ENCODE results near the gene MS4A4E. TPM values are rescaled to one million over a fixed set of nuclear protein-coding genes. Genes with fewer than 3 reads are reported as not detected.

MS4A4E gene
- total RNA-seq, 2 donors from 2014 or later: 0.31 TPM; not detected in 1

- Histone ChIP-seq H3K4me1 (ENCODE audit: control insufficient read depth, insufficient read depth, low read length) (no peaks in the 10 kb centered on the region), H3K27me3 (ENCODE audit: control insufficient read depth, insufficient read depth, low read length, poor library complexity, severe bottlenecking) (no peaks in the 10 kb centered on the region), H3K9me3 (ENCODE audit: control insufficient read depth, low read length) (no peaks in the 10 kb centered on the region), H3K27ac (ENCODE audit: low read depth, low read length) (no peak overlapping the region), H3K36me3 (ENCODE audit: control insufficient read depth, insufficient read depth, low read length) (no peaks in the 10 kb centered on the region), H3K9ac (ENCODE audit: extremely low read depth, low read length, poor library complexity, severe bottlenecking) (no peak overlapping the region), H3K4me3 (ENCODE audit: low read length) (no peak overlapping the region)
- no peak for TF ChIP-seq CTCF (conservative IDR thresholded peaks at IDR 0.05)
- DNase-seq: no peak
- no peak overlapping the region for H3K27ac Mint-ChIP-seq
- no peaks in the 10 kb centered on the region for H3K36me3 Mint-ChIP-seq (ENCODE audit: low read depth)
- peaks cover 11% of the 10 kb centered on the region for H3K9me3 Mint-ChIP-seq
- H3K4me3 Mint-ChIP-seq: no peak overlapping the region
- WGBS, 2 experiments (ENCODE audit: insufficient coverage in 1 of 2, insufficient read length in 1 of 2): 84 to 100% methylated on average over 1 to 2 of the region's 2 CpGs
- no peaks in the 10 kb centered on the region for H3K4me1 Mint-ChIP-seq
- no peaks in the 10 kb centered on the region for H3K27me3 Mint-ChIP-seq (ENCODE audit: insufficient read depth)
Observed at GRCh38 chr11:60282286-60282685, 39.3 kb upstream of the MS4A4E start.

- H3K27ac Mint-ChIP-seq: no peak overlapping the region
- 40 to 86% methylated on average over 1 to 2 of the region's 2 CpGs for WGBS, 2 experiments (ENCODE audit: insufficient coverage in 1 of 2, insufficient read length in 1 of 2)
- DNase-seq: no peak
- H3K9me3 ChIP-seq (ENCODE audit: control insufficient read depth, low read length): no peaks in the 10 kb centered on the region
- H3K4me1 ChIP-seq (ENCODE audit: control insufficient read depth, insufficient read depth, low read length): no peaks in the 10 kb centered on the region
- H3K4me3 ChIP-seq (ENCODE audit: low read length): no peak overlapping the region
- peaks cover 8% of the 10 kb centered on the region for H3K9me3 Mint-ChIP-seq
- no peak overlapping the region for H3K27ac ChIP-seq (ENCODE audit: low read depth, low read length)
- H3K36me3 Mint-ChIP-seq (ENCODE audit: low read depth): no peaks in the 10 kb centered on the region
- H3K36me3 ChIP-seq (ENCODE audit: control insufficient read depth, insufficient read depth, low read length): no peaks in the 10 kb centered on the region
- no peak for TF ChIP-seq CTCF (conservative IDR thresholded peaks at IDR 0.05)
- no peak overlapping the region for H3K4me3 Mint-ChIP-seq
- H3K27me3 Mint-ChIP-seq (ENCODE audit: insufficient read depth): no peaks in the 10 kb centered on the region
- H3K9ac ChIP-seq (ENCODE audit: extremely low read depth, low read length, poor library complexity, severe bottlenecking): no peak overlapping the region
- no peaks in the 10 kb centered on the region for H3K27me3 ChIP-seq (ENCODE audit: control insufficient read depth, insufficient read depth, low read length, poor library complexity, severe bottlenecking)
- no peaks in the 10 kb centered on the region for H3K4me1 Mint-ChIP-seq
Observed at GRCh38 chr11:60281485-60281884, 38.5 kb upstream of the MS4A4E start.

GRCh38 chr11:60280412-60280811 is 37.5 kb upstream of the MS4A4E start, which contains the start of gene MS4A4A:
Gene MS4A4A (plus strand): TSS chr11:60280666. CDS start chr11:60280676, 10 bp downstream.
- H3K4me3 ChIP-seq (ENCODE audit: low read length): no peak within 1 kb of the TSS
- Mint-ChIP-seq H3K4me1 (no peaks in the 10 kb centered on the region), H3K4me3 (no peak within 1 kb of the TSS), H3K27ac (no peak within 1 kb of the TSS), H3K36me3 (ENCODE audit: low read depth) (no peaks in the 10 kb centered on the region), H3K9me3 (peaks cover 5% of the 10 kb centered on the region), H3K27me3 (ENCODE audit: insufficient read depth) (no peaks in the 10 kb centered on the region)
- no peak within 1 kb of the TSS for H3K9ac ChIP-seq (ENCODE audit: extremely low read depth, low read length, poor library complexity, severe bottlenecking)
- DNase-seq: no peak
- H3K36me3 ChIP-seq (ENCODE audit: control insufficient read depth, insufficient read depth, low read length): no peaks in the 10 kb centered on the region
- no peak for TF ChIP-seq CTCF (conservative IDR thresholded peaks at IDR 0.05)
- no peaks in the 10 kb centered on the region for H3K27me3 ChIP-seq (ENCODE audit: control insufficient read depth, insufficient read depth, low read length, poor library complexity, severe bottlenecking)
- no peaks in the 10 kb centered on the region for H3K9me3 ChIP-seq (ENCODE audit: control insufficient read depth, low read length)
- H3K4me1 ChIP-seq (ENCODE audit: control insufficient read depth, insufficient read depth, low read length): no peaks in the 10 kb centered on the region
- 95 to 100% methylated on average over 2 to 3 of the region's 3 CpGs for WGBS, 2 experiments (ENCODE audit: insufficient coverage in 1 of 2, insufficient read length in 1 of 2)
- H3K27ac ChIP-seq (ENCODE audit: low read depth, low read length): no peak within 1 kb of the TSS
